GM12864 (cell line): ENCODE data around the gene DLGAP1.

ENCODE experiments used
- DNase-seq: peaks from one replicate; pipeline ENCODE4 v3.0.0-alpha.2; 2011; ENCODE audit warnings: low read depth
- H3K4me3 ChIP-seq: 2 replicates; pipeline ENCODE4 v1.5.1; 2011; ENCODE audit warnings: mild to moderate bottlenecking, low read depth, low read length, control low read depth
- TF ChIP-seq, protein P1 (sequence below): IDR thresholded peaks from 2 replicates; pipeline ENCODE4 v1.5.1; 2011; ENCODE audit warnings: low read depth, mild to moderate bottlenecking, moderate library complexity, low read length, control low read depth, inconsistent platforms; ENCODE audit errors: missing control alignments

DLGAP1 gene

DNA sequence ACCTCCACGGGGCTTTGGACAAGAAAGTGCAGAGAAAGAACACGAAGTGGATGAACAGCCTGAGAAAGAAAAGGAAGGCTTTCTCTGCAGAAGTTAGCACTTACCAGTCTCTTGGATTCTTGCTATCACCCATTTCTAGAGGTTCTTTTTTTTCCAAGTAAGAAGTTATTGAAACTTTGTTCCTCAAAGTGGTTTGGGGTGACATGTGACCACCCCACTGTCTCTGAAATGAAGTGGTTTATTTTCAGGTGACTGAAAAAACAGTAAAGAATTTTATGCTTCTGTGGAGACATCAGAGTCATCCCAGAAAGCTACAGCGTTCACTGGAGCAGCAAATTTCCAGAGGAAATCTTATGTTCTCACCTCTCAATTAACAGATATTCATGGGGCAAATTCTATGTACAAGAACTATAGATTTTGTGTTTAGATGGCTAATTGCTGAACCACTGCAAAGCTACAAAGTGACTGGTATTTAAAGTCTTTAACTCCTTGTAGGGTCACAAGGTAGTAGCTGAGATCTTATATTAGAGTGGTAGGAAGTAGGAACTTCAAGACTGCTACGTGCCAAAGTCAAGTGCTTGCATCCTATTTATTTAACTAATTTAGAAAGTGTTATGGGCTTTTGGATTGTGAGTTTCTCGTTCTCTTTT, 737.6 kb downstream of the DLGAP1 start:
- no peak for DNase-seq
- TF ChIP-seq, protein P1, sequence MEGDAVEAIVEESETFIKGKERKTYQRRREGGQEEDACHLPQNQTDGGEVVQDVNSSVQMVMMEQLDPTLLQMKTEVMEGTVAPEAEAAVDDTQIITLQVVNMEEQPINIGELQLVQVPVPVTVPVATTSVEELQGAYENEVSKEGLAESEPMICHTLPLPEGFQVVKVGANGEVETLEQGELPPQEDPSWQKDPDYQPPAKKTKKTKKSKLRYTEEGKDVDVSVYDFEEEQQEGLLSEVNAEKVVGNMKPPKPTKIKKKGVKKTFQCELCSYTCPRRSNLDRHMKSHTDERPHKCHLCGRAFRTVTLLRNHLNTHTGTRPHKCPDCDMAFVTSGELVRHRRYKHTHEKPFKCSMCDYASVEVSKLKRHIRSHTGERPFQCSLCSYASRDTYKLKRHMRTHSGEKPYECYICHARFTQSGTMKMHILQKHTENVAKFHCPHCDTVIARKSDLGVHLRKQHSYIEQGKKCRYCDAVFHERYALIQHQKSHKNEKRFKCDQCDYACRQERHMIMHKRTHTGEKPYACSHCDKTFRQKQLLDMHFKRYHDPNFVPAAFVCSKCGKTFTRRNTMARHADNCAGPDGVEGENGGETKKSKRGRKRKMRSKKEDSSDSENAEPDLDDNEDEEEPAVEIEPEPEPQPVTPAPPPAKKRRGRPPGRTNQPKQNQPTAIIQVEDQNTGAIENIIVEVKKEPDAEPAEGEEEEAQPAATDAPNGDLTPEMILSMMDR = no peak
- H3K4me3 ChIP-seq = no peak overlapping the region

DNA sequence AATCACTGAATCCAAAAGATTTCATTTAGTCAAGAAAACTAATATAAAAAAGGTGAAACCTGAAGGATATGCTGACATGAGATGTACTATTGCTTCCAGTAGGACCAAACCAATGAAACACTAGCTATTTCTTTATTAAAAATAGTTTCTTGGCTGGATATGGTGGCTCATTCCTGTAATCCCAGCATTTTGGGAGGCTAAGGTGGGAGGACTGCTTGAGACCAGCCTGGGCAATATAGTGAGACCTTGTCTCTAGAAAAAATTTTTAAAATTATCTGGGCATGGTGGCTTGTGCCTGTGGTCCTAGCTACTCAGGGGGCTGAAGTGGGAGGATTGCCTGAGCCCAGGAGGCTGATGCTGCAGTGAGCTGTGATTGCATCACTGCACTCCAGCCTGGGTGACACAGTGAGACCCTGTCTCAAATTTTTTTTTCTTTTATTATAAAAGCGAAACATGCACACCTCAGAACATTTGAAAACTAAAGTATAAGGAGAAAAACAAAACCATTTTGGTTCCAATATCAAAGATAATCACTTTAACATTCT, 738.9 kb downstream of the DLGAP1 start:
- TF ChIP-seq, protein P1 = no peak
- H3K4me3 ChIP-seq = no peak overlapping the region
- no peak for DNase-seq

DNA sequence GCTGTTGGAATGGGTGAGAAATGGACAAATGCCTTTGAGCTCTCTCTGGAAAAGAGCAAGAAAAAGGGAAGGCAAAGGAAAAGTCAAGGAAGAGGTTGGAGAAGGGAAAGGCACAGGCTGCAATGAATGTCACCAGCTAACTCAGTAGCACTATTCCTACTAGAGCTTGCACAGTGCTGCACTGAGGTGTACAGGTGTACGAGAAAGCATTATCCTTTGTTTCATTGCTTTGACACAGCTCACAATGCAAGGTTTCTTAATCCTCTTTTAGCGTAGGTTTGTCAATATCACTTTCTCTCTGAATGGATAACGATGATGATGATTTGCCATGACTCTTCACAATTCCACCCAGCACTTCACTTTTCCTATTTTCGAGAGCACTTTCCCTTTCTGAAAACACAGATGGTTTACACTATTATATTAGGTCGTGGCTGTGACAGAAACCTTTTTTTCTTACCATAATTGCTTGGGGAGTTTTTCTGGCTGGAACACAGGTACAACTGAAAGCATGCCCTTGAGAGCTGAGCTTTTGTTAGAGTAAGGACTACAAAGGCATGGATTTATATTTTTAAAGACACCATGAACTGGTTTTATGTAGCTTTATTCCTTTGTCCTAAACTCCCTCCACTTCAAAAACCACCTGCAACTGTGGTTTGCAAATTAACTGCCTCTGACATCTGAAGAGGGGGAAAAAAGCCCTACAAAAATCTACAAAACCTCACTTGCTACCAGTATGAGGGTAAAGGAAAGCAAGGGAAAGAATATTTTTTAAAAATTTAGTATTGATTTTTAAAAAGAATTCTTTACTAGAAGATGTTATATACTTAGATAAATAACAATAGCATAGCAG, 739.7 kb downstream of the DLGAP1 start:
- DNase-seq = no peak
- H3K4me3 ChIP-seq = no peak overlapping the region

DNA sequence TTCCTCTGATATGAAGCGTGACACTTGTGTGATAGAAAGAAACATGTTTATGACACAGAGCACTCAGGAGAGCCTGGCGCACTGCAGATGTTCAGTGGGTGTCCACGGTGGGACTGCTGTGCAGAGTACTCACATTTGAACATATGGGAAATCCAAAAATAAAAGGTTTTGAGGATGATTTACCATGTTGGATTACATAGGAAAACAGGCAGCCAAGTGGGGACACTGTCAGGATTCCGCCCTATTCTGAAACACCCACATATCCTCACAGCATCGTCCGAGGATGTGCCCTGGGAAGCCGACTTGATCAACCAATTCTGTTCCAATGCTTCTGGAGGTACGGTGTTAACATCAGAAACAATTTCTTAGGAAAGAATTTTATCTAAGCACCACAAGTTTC, 741.4 kb downstream of the DLGAP1 start:
- H3K4me3 ChIP-seq = no peak overlapping the region
- TF ChIP-seq, protein P1 = no peak
- no peak for DNase-seq

More for the DNA sequence above, 739.7 kb downstream of the DLGAP1 start:
- TF ChIP-seq, protein P1 = no peak

DNA sequence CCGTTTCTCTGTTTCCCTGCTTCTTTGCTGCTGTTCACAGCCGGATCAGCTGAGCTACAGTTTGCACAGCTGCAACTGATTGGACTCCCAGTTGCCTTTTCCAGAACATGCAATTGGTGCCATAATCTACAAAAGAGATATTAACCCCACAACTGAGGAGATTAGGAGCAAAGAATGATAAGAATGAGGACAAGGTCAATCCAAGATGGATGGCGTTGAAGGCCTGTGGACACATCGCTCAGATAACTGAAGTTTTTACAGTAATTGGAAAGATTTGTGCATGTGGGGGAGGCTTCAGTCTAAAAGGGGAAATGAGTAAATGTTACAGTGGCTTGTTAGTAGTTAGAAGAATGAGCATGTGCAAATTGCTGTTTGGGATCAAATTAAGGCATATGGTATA, 741.9 kb downstream of the DLGAP1 start:
- TF ChIP-seq, protein P1 = no peak
- H3K4me3 ChIP-seq = no peak overlapping the region
- DNase-seq = no peak

DNA sequence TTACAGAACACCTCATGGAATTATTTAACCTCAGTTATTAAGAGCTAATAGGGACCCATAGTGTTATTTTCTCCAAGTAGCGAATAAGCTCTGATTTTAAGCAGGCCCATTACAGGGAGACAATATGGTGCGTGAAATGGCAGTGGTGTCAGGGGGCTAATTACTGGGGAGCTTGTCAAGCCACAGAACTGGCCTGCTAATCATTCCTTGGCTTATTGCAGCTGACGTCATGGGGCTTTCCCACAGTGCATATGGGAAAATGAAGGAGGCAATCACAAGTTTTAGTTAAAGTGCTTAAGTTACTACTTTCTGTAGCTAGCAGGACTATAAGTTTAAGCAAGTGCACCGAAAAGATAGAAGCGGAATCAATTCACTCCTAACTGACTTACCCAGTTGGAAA, 742.6 kb downstream of the DLGAP1 start:
- TF ChIP-seq, protein P1 = no peak
- DNase-seq = no peak

More for the DNA sequence above, 742.6 kb downstream of the DLGAP1 start:
- H3K4me3 ChIP-seq = no peak overlapping the region
